Liver (tissue), 3 donors: ENCODE results near the gene KCNQ1.

Experiments
- JUND ChIP-seq, 2 donors: IDR thresholded peaks; 2 replicates each; pipeline ENCODE4 v1.6.1; 2016; ENCODE audit warnings: antibody characterized with exemption in 2 of 2
- REST ChIP-seq: IDR thresholded peaks from 2 replicates; pipeline ENCODE4 v1.6.1; 2016; ENCODE audit warnings: antibody characterized with exemption, mild to moderate bottlenecking
- SP1 ChIP-seq: IDR thresholded peaks from 2 replicates; pipeline ENCODE4 v1.6.1; 2018; ENCODE audit warnings: antibody characterized with exemption, mild to moderate bottlenecking
- TF ChIP-seq, protein P1 (sequence below): fragments of 150-350 bp; IDR thresholded peaks from 2 replicates; pipeline ENCODE4 v1.5.1; 2017; ENCODE audit warnings: improper control_type of control experiment, low read depth, low read length; ENCODE audit not compliant: missing input control
- donor health status: healthy.
- donor health status: healthy.

GRCh38 chr11:2590131-2590964 is 145.5 kb downstream of the KCNQ1 start:
- TF ChIP-seq REST, result no peak
- TF ChIP-seq, protein P1, sequence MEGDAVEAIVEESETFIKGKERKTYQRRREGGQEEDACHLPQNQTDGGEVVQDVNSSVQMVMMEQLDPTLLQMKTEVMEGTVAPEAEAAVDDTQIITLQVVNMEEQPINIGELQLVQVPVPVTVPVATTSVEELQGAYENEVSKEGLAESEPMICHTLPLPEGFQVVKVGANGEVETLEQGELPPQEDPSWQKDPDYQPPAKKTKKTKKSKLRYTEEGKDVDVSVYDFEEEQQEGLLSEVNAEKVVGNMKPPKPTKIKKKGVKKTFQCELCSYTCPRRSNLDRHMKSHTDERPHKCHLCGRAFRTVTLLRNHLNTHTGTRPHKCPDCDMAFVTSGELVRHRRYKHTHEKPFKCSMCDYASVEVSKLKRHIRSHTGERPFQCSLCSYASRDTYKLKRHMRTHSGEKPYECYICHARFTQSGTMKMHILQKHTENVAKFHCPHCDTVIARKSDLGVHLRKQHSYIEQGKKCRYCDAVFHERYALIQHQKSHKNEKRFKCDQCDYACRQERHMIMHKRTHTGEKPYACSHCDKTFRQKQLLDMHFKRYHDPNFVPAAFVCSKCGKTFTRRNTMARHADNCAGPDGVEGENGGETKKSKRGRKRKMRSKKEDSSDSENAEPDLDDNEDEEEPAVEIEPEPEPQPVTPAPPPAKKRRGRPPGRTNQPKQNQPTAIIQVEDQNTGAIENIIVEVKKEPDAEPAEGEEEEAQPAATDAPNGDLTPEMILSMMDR, result no peak
- TF ChIP-seq SP1, result no peak
- TF ChIP-seq JUND (IDR thresholded peaks at IDR 0.05), result no peak
